GM19025 (cell line): Measurements from ENCODE around the gene XCL1.
A peak's percentile ranks its signal among the peaks of the same experiment; 100 is the strongest.
"Not testable (repeated sequence)": the region's sequence is repeated elsewhere in the genome, so short reads cannot be mapped to it uniquely, and the experiment has no call there.

Experiments used
- ATAC-seq: cut with Tn5 transposase; IDR thresholded peaks from one replicate; pipeline ENCODE4 v1.9.1; 2021; ENCODE audit warnings: mild to moderate bottlenecking, low read depth, moderate library complexity; ENCODE audit not compliant: unreplicated experiment

Gene XCL1

GRCh38 chr1:168576245-168576688, at the start of gene XCL1:
TSS of gene XCL1 (plus strand) at chr1:168576605. CDS start at chr1:168576638, 33 bp downstream.
- ATAC-seq = not testable (repeated sequence)

- ATAC-seq = no peak
Observed at GRCh38 chr1:168529518-168529917, 46.9 kb upstream of the XCL1 start.

- no peak for ATAC-seq
Observed at GRCh38 chr1:168531615-168532345, 44.6 kb upstream of the XCL1 start.

GRCh38 chr1:168535536-168535935, 40.9 kb upstream of the XCL1 start:
- peak; percentile 79 for ATAC-seq

- not testable (repeated sequence) for ATAC-seq
Observed at GRCh38 chr1:168540798-168541197, 35.6 kb upstream of the XCL1 start.

- ATAC-seq = not testable (repeated sequence)
Observed at GRCh38 chr1:168542978-168543377, 33.4 kb upstream of the XCL1 start.

GRCh38 chr1:168543840-168544498, 32.4 kb upstream of the XCL1 start, which contains the start of gene XCL2:
TSS of gene XCL2 (minus strand) at chr1:168543997. CDS start at chr1:168543964, 33 bp downstream.
- not testable (repeated sequence) for ATAC-seq

GRCh38 chr1:168545678-168546552, 30.5 kb upstream of the XCL1 start:
- not testable (repeated sequence) for ATAC-seq

- ATAC-seq = not testable (repeated sequence)
Observed at GRCh38 chr1:168546553-168546895, 29.9 kb upstream of the XCL1 start.

GRCh38 chr1:168550971-168551370, 25.4 kb upstream of the XCL1 start:
- no peak for ATAC-seq

- no peak for ATAC-seq
Observed at GRCh38 chr1:168551688-168552087, 24.7 kb upstream of the XCL1 start.

GRCh38 chr1:168552961-168553360, 23.4 kb upstream of the XCL1 start:
- no peak for ATAC-seq

GRCh38 chr1:168553680-168554553, 22.5 kb upstream of the XCL1 start:
- peak; percentile 62 for ATAC-seq

- no peak for ATAC-seq
Observed at GRCh38 chr1:168554603-168555483, 21.6 kb upstream of the XCL1 start.

- no peak for ATAC-seq
Observed at GRCh38 chr1:168555508-168556046, 20.8 kb upstream of the XCL1 start.

GRCh38 chr1:168556647-168557046, 19.8 kb upstream of the XCL1 start:
- ATAC-seq = no peak

GRCh38 chr1:168560370-168560769, 16.0 kb upstream of the XCL1 start:
- ATAC-seq = no peak

GRCh38 chr1:168561989-168562388, 14.4 kb upstream of the XCL1 start:
- ATAC-seq = no peak

- no peak for ATAC-seq
Observed at GRCh38 chr1:168565825-168566224, 10.6 kb upstream of the XCL1 start.
